ENCODE data around the gene KHDC4. TPM values are rescaled to one million over a fixed set of nuclear protein-coding genes. Genes with fewer than 3 reads are reported as not detected.
A peak's percentile ranks its signal among the peaks of the same experiment; 100 is the strongest.

KHDC4 gene
- total RNA-seq, 1 experiment from 2014 or later, result 107 TPM

DNA sequence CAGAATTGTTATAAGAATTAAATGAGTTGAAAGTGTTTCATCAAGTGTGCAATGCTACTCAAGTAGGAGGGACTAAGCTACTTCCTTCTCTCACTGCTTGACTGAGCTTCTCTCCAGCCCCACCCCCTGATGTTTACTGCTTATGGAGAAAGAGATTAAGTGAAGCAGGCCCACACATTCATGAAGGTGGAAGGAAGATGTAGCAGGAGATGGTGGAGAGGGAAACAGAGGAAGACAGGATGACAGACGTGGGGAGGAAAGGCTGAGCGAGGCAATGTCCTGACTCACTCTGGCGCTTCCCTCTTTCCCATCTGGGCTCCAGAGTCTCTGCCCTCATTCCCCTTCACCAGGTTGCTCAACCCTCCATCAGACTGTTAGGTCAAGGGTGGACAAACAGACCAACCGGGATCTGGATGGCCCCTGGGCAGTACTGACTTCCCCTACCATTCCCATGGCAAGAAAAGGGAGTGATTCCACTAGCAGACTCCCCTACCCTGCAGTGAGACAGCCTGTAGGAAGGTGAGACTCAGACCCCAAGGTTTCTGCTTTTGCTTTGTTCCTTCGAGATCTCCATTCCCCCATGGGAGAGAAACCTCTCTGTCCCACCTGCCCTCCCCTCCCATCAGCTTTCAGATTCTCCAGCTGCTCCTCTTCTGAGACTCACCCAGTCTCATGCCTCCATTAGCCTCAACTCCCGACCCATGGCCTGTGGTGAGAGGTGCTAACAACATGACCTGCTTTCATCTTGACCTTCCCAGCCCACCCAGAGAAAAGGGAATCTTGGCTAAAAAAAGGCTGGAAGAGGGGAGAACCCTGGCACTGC lies 47.3 kb upstream of the KHDC4 start:
- intact Hi-C loops (cut with micrococcal nuclease; ENCODE audit: unreplicated experiment), result no loop called here
- DNase-seq, result no peak
- peaks cover 69% of the 10 kb centered on the region for H3K4me1 Mint-ChIP-seq (ENCODE audit: low read depth, unreplicated experiment)
- no TSS peak for BruUV-seq (replicated peaks)
- H3K27me3 Mint-ChIP-seq (ENCODE audit: unreplicated experiment), result no peaks in the 10 kb centered on the region
- H3K4me3 Mint-ChIP-seq (ENCODE audit: low read depth, unreplicated experiment), result peak overlapping the region; percentile 78
- H3K27ac Mint-ChIP-seq (ENCODE audit: unreplicated experiment), result peak overlapping the region; percentile 84
- H3K9me3 Mint-ChIP-seq (ENCODE audit: low read depth, unreplicated experiment), result no peaks in the 10 kb centered on the region
- TF ChIP-seq, protein P1, sequence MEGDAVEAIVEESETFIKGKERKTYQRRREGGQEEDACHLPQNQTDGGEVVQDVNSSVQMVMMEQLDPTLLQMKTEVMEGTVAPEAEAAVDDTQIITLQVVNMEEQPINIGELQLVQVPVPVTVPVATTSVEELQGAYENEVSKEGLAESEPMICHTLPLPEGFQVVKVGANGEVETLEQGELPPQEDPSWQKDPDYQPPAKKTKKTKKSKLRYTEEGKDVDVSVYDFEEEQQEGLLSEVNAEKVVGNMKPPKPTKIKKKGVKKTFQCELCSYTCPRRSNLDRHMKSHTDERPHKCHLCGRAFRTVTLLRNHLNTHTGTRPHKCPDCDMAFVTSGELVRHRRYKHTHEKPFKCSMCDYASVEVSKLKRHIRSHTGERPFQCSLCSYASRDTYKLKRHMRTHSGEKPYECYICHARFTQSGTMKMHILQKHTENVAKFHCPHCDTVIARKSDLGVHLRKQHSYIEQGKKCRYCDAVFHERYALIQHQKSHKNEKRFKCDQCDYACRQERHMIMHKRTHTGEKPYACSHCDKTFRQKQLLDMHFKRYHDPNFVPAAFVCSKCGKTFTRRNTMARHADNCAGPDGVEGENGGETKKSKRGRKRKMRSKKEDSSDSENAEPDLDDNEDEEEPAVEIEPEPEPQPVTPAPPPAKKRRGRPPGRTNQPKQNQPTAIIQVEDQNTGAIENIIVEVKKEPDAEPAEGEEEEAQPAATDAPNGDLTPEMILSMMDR (IDR thresholded peaks at IDR 0.05; ENCODE audit: unreplicated experiment), result no peak
- H3K36me3 Mint-ChIP-seq (ENCODE audit: insufficient read depth, unreplicated experiment), result peaks cover 71% of the 10 kb centered on the region
- CTCF ChIA-PET, result no interaction called here

DNA sequence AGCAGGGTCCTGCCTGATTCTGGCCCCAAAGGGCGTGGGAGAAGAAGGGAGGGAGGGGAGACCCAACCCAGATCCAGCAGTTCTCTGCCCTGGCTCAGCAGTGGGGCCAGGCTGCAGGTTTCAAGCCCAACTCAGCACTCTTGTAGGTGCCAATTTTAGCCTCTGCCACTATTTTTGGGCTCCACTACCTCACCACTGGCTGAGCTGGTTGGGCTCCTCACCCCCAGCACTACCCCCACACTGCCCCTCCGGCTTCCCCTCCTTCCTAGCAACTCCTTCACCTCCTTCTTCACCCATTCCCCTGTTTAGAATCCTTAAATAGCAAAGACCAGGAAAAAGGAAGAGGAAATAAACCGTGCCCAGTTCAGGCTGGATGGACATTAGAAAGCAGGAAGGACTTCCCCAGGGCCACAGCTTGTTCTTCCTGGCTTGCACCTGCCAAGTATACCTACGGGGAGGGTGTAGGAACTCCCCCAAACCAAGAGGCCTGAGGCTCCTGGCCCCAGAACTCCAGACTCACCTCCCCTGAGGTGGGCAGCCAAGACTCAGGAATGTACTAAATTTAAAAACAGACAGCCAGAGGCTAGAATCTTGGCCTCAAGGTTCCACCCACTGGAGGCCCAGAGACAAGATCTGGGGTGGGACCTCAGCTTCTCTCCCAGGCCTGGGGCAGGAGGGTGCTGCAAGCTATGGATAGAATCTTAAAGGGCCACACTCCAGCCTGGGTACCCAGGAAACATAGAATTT lies 45.6 kb upstream of the KHDC4 start:
- TF ChIP-seq, protein P1 (IDR thresholded peaks at IDR 0.05; ENCODE audit: unreplicated experiment), result no peak
- H3K36me3 Mint-ChIP-seq (ENCODE audit: insufficient read depth, unreplicated experiment), result peaks cover 83% of the 10 kb centered on the region
- H3K4me1 Mint-ChIP-seq (ENCODE audit: low read depth, unreplicated experiment), result peaks cover 85% of the 10 kb centered on the region
- H3K9me3 Mint-ChIP-seq (ENCODE audit: low read depth, unreplicated experiment), result no peaks in the 10 kb centered on the region
- CTCF ChIA-PET, result interaction anchor here (1.0 to 1.5 kb wide), 2 partner anchors 10 to 11 kb away, joined by 3 to 9 read pairs; no protein-coding TSS in a partner anchor
- intact Hi-C loops (cut with micrococcal nuclease; ENCODE audit: unreplicated experiment), result no loop called here
- H3K4me3 Mint-ChIP-seq (ENCODE audit: low read depth, unreplicated experiment), result peak overlapping the region; percentile 78
- peak overlapping the region; percentile 73 for H3K27ac Mint-ChIP-seq (ENCODE audit: unreplicated experiment)
- DNase-seq, result no peak
- BruUV-seq (replicated peaks), result no TSS peak
- no peaks in the 10 kb centered on the region for H3K27me3 Mint-ChIP-seq (ENCODE audit: unreplicated experiment)

DNA sequence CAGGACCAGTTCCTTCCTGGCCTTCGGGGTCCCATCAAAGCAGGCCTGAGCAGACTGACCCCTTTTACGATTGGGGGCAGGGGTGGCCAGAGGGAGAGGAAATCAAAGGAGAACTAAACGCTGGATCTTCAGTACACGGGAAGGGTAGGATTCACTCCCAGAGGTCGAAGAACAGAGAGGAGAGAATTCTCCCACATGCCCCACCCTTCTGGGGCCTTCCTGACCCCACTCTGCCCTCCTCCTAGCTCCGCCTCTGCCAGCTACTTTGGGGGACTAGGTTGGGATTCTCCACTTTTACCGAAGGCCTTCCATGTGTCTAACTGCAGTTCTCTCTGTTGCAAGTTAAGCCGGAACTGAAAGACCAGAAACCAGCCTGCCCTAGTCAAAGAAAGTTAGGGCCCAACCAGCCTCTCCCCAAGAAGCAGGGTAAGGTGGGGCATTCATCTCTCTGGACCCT lies 44.8 kb upstream of the KHDC4 start:
- Mint-ChIP-seq H3K27me3 (ENCODE audit: unreplicated experiment) (no peaks in the 10 kb centered on the region), H3K27ac (ENCODE audit: unreplicated experiment) (peak overlapping the region; percentile 73), H3K4me3 (ENCODE audit: low read depth, unreplicated experiment) (peak overlapping the region; percentile 78), H3K9me3 (ENCODE audit: low read depth, unreplicated experiment) (no peaks in the 10 kb centered on the region), H3K4me1 (ENCODE audit: low read depth, unreplicated experiment) (peaks cover 85% of the 10 kb centered on the region), H3K36me3 (ENCODE audit: insufficient read depth, unreplicated experiment) (peaks cover 91% of the 10 kb centered on the region)
- BruUV-seq (replicated peaks), result no TSS peak
- no peak for DNase-seq
- TF ChIP-seq, protein P1 (IDR thresholded peaks at IDR 0.05; ENCODE audit: unreplicated experiment), result no peak
- intact Hi-C loops (cut with micrococcal nuclease; ENCODE audit: unreplicated experiment), result no loop called here
- CTCF ChIA-PET, result interaction anchor here (1.0 to 2.5 kb wide), 5 partner anchors 10 to 87 kb away, joined by 3 to 10 read pairs (median 7); no protein-coding TSS in a partner anchor

DNA sequence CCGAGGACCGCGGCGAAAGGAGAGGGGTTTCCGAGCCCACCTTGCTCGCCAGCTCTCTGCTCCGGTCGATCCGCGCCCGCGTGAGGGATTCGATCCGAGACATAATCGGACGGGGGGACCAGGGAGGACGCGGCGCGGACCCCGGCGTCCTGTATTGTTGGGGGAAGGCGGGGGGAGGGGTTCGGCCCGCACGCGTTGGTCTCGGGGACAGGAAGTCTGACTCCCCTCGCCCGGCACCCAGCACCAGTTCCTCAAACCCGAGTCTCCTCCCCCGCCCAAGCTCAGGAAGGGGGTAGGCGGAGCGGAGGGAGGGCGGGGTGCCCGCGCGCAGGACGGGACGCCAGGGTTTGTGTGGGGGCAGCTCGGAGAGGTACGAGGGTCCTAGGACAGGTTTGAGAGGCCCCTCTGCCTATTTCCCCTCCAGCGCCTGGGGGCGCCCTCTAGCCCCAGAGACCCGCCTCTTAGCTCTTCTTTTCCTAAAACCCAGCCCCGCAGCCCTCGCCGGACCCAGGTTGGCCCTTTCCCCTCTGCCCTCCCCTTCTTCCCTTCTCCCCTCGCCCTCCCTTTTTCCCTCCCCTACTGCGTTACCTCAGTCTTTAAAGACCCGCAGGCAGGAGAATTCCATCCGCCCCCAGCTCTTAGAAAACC lies 44.2 kb upstream of the KHDC4 start, which contains the start of gene ARHGEF2:
ARHGEF2 (minus strand) TSS at position 223 of the 648 bp plus-strand sequence; CDS start at position 103, 120 bp downstream.
- intact Hi-C loops (cut with micrococcal nuclease; ENCODE audit: unreplicated experiment), result no loop called here
- Mint-ChIP-seq H3K27me3 (ENCODE audit: unreplicated experiment) (no peaks in the 10 kb centered on the region), H3K9me3 (ENCODE audit: low read depth, unreplicated experiment) (no peaks in the 10 kb centered on the region), H3K27ac (ENCODE audit: unreplicated experiment) (peak within 1 kb of the TSS; percentile 73), H3K4me3 (ENCODE audit: low read depth, unreplicated experiment) (peak within 1 kb of the TSS; percentile 78), H3K4me1 (ENCODE audit: low read depth, unreplicated experiment) (peaks cover 81% of the 10 kb centered on the region), H3K36me3 (ENCODE audit: insufficient read depth, unreplicated experiment) (peaks cover 87% of the 10 kb centered on the region)
- peak; percentile 78 for DNase-seq
- CTCF ChIA-PET, result interaction anchor here (0.6 to 2.5 kb wide), 10 partner anchors 8 to 86 kb away, joined by 3 to 10 read pairs (median 5); no protein-coding TSS in a partner anchor
- TF ChIP-seq, protein P1 (IDR thresholded peaks at IDR 0.05; ENCODE audit: unreplicated experiment), result no peak
- no TSS peak for BruUV-seq (replicated peaks)
